ENCODE measurements around the gene NGDN.

Gene NGDN

DNA sequence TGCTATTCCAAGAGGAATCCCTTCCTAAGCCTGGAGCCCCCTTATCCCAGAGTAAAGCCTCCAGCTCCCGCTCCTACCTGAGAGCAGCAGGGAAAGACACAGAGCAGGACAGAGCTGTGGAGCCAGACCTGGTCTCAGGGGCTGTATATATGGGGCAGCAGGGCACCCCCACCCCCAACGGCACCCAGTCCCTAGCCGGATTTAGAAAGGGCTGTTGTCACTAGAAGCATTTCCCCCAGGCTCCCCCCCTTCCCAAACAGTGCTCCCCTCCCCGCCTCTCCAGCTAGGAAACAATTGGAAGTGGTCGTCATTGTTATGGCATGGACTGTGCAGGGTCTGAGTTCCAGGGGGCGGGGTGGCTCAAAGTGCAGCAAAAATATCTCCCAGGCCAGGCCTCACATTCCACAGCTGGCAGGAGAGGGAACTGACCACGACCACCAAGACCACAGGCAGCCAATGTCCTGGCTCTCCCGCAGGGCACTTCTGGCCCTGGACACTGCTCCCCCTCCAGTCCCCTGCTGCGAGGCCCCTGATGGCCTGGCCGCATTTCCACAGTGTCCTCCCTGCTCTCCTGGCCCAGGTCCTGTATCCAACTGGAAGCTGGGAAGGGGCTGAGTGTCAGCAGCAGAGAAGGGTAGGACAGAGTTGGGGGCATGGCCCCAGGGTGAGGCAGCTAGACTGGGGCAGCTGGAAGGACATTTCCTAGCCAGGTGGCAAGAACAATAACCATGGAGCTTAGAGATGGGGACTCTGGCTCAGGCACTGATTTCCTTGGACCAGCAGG is 33.8 kb upstream of the NGDN start, which contains the start of gene MYH7:
Gene MYH7 (minus strand): TSS at position 118 of the 784 bp plus-strand sequence. CDS start 1,928 bp downstream, outside the sequence.
- Mint-ChIP-seq H3K27me3 (peaks cover 56% of the 10 kb centered on the region), H3K4me3 (no peak within 1 kb of the TSS), H3K4me1 (no peaks in the 10 kb centered on the region), H3K9me3 (no peaks in the 10 kb centered on the region), H3K36me3 (no peaks in the 10 kb centered on the region), H3K27ac (no peak within 1 kb of the TSS)
- ATAC-seq = no peak

DNA sequence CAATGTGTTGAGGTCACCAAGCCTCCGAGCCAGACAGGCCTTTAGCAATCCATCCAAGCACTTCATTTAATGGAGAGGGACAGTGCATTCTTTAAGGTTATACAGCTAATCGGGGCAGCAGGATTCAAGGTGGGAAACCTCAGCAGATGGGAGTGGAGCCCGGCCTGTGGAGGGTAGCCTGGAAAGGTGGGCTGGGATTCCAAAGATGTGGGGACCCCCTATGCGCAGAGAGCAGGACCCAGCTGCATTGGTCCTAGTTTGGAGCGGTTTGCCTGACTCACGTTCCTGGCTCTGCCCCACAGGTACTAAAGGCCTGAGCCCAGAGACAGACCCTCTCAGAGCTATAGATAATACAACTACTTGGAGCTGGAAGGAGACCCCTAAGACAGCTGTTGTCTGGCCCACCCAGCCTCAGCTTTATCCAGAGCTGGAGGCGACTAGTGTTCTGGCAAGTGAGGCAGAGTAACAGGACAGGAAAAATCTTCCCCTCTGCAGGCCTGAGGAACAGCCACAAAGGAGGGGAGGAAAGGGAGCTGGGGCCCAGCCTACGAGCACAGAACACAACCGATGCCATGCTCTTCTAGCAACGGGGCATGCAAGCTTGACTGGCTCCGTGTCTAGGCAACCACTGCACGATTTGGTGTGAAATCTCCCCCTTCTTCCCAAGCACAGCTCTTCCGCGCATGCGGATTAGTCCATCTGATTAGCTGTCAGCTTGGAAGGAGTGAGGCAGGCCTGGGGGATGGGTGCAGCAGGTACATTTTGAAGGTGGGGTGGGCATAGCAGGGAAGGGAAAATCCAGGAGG is 33.0 kb upstream of the NGDN start:
- H3K36me3 Mint-ChIP-seq = no peaks in the 10 kb centered on the region
- H3K9me3 Mint-ChIP-seq = no peaks in the 10 kb centered on the region
- no peak overlapping the region for H3K4me3 Mint-ChIP-seq
- H3K27me3 Mint-ChIP-seq = peaks cover 57% of the 10 kb centered on the region
- no peak overlapping the region for H3K27ac Mint-ChIP-seq
- no peak for ATAC-seq
- H3K4me1 Mint-ChIP-seq = no peaks in the 10 kb centered on the region

DNA sequence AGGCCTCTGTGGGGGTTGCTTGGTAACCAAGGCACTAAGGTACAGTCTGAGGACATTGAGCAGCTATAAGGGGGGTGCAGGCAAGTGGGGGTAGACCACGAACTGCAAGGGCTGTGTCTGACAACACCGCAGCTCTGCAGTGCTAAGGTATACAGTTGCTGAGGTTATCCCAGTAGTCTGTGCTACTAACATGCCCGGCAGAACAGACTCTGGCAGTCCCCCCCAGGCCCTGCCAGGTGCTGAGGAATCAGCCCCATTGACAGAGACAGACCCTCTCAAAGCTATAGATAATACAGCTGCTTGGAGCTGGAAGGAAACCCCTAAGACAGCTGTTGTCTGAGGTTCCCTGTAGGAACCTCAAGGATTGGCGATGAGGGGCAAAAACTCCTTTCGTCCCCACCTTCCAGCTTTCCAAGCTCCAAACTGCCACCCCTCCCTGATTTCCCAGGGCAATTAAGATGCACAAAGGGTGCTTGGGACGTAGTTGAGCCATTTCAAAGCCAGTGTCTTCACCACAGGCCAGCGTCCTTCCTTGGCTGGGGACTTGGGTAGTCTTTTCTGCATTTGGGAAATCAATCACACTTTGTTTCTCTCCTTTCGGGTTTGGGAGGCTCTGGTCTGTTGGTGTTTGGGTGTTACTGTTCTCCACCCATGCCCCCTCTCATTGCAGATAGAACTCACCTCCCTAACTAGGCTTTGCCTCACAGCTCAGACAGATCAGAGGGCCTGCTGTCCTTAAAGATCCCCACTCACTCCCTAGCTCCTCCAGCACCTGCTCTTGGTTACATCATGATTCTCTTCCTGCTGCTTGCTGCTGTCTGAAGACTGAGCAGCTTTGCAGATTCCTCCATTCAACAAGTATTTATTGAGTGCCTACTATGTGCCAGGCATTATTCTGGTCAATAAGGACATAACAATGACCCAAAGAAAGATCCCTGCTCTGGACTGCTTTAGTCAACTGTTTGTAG is 32.1 kb upstream of the NGDN start:
- no peaks in the 10 kb centered on the region for H3K9me3 Mint-ChIP-seq
- ATAC-seq = no peak
- no peaks in the 10 kb centered on the region for H3K36me3 Mint-ChIP-seq
- no peaks in the 10 kb centered on the region for H3K4me1 Mint-ChIP-seq
- no peak overlapping the region for H3K27ac Mint-ChIP-seq
- no peak overlapping the region for H3K4me3 Mint-ChIP-seq
- peaks cover 54% of the 10 kb centered on the region for H3K27me3 Mint-ChIP-seq

DNA sequence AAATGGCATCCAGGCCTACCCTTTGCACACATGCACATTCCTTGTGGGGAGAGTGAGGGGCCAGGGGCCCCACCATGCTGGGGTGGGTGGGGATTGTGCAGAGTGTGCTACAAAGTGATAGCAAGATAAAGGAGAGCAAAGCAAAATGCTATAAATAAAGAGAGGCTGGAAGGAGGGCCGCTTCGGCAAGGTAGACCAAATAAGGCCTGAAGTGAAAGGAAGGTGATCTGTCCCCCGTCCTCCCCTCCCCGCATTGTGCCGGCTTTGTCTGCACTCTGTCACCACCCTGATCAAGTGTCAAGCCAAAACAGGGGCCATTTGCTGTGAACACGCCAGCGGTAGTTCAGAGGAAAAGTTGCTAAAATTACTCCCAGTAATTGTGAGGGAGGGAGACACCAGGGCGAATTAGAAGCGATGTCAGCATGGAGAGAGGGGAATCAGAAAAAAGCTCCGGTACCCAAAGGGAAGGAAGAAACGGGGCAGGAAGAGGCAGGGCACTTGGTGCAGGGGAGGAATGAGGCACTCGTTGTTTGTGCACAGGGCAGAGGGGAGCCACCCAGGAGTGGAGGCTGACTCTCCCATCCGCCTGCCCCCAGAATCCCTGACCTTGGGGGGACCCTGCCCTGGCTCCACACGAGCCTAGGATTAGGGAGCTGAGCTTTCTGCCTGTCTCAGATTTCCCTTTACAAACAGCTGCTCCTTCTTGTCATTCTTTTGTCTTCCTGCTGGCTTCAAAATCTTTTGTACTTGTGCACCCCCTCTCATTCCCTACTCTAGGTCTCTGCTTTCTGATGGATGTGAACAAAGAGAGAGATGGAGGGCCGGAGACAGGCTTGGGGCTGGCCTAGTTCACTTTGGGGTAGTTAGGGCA is 31.2 kb upstream of the NGDN start:
- no peaks in the 10 kb centered on the region for H3K4me1 Mint-ChIP-seq
- ATAC-seq = no peak
- H3K36me3 Mint-ChIP-seq = no peaks in the 10 kb centered on the region
- H3K9me3 Mint-ChIP-seq = no peaks in the 10 kb centered on the region
- H3K27me3 Mint-ChIP-seq = peaks cover 56% of the 10 kb centered on the region
- no peak overlapping the region for H3K27ac Mint-ChIP-seq
- H3K4me3 Mint-ChIP-seq = no peak overlapping the region

DNA sequence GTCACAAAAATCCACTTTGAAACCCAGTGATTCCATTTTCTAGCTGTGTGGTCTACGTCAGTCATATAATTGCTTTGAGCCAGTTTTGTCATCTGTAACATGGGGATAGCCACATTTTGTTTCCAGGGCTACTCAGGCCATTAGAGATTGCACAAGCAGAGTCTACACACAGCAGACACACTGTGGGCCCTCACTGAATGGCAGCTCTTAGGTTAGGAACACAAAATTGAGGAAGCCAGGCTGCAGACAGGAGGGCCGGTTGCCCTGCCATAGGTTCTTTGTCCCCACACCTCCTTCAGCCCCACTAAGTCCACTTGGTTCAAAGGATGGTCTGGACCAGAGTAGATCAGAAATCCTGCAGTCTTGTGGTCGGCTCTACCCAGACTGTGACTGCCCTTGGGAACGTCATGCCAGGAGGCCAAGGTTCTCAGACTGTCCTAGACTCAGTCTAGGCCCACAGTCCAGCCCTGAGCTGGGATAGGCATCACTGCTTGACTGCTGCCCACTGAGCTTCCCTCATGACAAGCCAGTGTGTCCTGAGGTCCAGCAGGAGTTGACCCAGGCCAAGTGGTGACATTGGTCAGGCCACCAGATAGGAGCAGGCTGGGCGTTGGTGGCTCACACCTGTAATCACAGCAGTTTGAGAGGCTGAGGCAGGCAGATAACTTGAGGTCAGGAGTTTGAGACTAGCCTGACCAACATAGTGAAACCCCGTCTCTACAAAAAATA is 30.2 kb upstream of the NGDN start:
- Mint-ChIP-seq H3K27me3 (peaks cover 46% of the 10 kb centered on the region), H3K9me3 (no peaks in the 10 kb centered on the region), H3K36me3 (no peaks in the 10 kb centered on the region), H3K4me3 (no peak overlapping the region), H3K27ac (no peak overlapping the region), H3K4me1 (no peaks in the 10 kb centered on the region)
- peak; percentile 4 for ATAC-seq

DNA sequence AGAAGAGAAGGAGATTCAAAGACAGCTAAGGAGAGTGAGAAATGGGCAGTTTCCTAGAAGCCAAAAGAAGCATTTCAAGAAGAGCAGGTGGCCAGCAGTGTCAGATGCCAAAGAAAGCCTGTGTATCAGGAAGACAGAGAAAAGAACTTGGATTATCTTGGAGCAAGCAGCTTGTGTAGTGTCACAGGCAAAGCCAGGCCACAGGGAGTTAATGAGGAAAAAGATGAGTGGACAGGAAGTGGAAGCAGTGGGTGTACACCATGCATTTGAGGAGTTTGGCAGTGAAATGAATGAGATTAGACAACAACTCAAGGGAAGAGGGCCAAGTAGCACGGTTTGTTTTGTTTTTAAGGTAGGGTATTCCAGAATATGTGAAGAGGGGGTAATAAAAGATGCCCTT is 28.4 kb upstream of the NGDN start:
- Mint-ChIP-seq H3K27ac (no peak overlapping the region), H3K4me3 (no peak overlapping the region), H3K9me3 (no peaks in the 10 kb centered on the region), H3K4me1 (no peaks in the 10 kb centered on the region), H3K27me3 (peaks cover 34% of the 10 kb centered on the region), H3K36me3 (no peaks in the 10 kb centered on the region)
- no peak for ATAC-seq

DNA sequence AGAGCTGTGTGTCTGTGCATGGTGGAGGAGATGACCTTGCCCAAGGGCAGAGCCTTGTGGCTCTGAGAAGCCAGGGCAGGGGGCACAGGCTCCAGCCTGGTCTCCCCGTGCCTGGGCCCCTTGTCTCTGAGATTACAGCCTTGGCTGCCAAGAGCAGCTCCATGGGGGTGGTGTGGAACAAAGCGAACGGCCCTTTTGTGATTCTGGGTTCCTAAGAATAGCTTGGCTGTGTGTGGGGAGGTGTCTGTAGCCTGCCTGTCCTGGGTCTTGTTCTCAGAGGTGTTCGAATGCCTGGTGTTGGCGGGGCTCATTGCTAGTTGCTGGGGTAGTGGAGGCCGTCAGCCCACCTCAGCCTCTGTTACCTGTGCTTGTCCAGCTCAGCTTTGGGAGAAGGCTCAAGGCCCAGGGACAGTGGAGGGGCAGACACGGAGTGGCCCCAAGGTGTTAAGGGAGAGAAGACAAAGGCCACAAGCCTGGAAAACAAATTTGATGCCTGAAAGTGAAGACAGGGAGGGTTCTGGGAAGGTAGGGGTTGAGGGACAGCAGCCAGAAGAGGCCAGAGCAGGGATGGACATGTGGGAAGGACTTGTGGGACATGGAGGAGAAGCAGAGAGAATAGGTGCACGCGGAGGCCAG is 26.7 kb upstream of the NGDN start:
- Mint-ChIP-seq H3K27me3 (peaks cover 34% of the 10 kb centered on the region), H3K36me3 (no peaks in the 10 kb centered on the region), H3K4me3 (no peak overlapping the region), H3K9me3 (no peaks in the 10 kb centered on the region), H3K4me1 (no peaks in the 10 kb centered on the region), H3K27ac (no peak overlapping the region)
- no peak for ATAC-seq

DNA sequence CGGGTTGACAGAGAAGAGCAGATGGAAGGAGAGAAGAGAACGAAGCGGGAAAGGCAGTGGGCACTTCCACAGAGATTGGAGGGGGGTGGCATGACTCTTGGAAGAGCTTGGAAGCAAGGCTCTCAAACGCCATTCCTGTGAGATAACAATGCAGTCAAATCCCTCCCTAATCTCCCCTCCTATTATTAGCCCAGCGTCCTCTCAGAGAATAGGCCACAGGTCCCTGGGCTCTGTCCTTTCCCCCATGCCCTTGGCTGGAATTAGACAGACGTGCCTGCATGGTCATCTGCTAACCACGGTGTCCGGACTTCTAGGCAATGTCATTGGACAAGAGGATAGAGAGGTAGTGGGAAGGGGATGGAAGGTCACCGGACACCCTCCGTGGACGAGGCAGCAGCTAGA is 26.1 kb upstream of the NGDN start:
- Mint-ChIP-seq H3K27ac (no peak overlapping the region), H3K9me3 (no peaks in the 10 kb centered on the region), H3K4me3 (no peak overlapping the region), H3K36me3 (no peaks in the 10 kb centered on the region), H3K27me3 (peaks cover 34% of the 10 kb centered on the region), H3K4me1 (no peaks in the 10 kb centered on the region)
- no peak for ATAC-seq

DNA sequence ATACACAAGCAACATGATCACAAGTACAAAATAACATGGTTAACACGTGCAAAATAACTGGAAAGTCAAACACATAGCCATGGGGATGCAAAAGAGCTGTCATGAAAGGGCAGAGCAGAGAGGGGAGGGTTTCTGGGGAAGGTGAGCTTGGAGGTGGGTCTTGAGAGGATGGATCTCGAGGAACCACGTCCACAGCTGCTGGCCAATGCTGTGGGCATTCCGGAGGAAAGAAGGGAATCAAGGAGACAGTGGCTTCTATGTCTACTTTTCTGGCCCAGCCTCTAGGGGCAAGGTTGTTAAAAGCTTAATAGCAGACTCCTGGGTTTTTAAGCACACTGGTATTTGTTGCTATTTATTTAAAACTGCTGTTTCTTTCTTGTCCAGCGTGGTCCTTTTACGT is 25.6 kb upstream of the NGDN start:
- Mint-ChIP-seq H3K4me3 (no peak overlapping the region), H3K27ac (no peak overlapping the region), H3K9me3 (no peaks in the 10 kb centered on the region), H3K36me3 (no peaks in the 10 kb centered on the region), H3K4me1 (no peaks in the 10 kb centered on the region), H3K27me3 (peaks cover 34% of the 10 kb centered on the region)
- ATAC-seq = no peak

DNA sequence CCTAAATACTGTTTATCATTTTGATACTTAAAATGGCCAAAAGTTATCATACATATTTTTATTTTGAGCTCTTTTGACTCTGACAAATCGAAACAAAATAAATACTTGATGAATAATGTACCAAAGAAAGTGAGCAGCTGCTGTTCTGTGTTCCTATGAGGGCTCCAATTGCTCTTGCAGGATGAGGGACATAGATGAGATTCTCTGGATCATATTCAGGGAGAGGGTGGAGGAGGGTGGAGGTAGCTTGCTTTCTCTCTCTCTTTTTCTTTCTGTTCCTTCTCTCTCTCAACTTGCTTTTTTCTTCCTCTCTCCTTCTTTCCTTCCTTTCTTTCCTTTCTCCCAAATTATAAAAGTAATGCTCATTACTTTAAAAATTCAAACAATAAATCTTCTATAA is 25.2 kb upstream of the NGDN start:
- Mint-ChIP-seq H3K9me3 (no peaks in the 10 kb centered on the region), H3K4me3 (no peak overlapping the region), H3K36me3 (no peaks in the 10 kb centered on the region), H3K27ac (no peak overlapping the region), H3K4me1 (no peaks in the 10 kb centered on the region), H3K27me3 (peaks cover 36% of the 10 kb centered on the region)
- no peak for ATAC-seq

DNA sequence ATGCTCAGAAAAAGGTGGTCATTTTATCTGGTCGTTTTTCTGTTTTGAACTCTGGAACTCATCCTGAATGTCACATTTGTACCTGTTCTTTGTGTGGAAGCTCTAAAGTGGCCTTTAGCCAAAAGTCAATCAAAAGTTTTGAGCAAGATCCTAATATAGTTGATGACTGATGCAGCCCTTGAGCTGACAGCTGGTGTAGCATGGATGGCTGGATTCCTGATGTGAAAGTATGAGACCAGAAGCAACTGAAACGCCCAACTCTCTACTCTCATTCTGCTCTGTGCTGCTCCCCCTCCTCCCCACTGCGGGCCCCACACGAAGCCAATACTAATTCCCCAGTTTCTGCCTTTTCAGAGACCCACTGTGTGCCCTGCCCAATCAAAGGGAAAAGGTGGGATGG is 23.7 kb upstream of the NGDN start:
- Mint-ChIP-seq H3K9me3 (no peaks in the 10 kb centered on the region), H3K27me3 (peaks cover 33% of the 10 kb centered on the region), H3K27ac (no peak overlapping the region), H3K36me3 (no peaks in the 10 kb centered on the region), H3K4me3 (no peak overlapping the region), H3K4me1 (no peaks in the 10 kb centered on the region)
- ATAC-seq = no peak

DNA sequence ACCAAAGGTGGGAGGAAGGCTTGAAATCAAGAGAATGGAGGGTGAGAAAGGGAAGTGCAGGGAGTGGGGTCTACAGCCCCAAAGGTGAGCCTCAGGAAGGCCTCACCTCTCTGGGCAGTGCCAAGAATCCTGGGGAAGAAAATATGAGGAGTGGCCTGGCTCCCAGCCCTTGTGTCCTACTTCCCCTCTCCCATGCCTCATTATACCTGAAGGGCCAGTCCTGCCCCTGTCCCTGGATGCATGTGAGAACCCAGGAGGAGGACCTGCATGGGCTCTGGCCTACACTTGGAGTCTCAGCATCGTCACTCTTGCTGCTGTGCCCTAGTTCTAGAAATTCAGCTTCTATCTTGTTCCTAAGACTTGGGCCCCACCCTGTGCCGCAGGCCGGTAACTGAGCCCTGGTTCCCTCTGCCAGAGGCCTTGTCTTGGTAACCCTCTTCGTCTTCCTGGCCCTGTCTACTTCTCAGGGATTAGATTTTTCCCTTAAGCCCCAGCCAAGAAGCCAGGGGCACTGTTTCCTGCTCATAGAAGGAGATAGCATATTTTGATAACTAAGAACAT is 23.1 kb upstream of the NGDN start:
- Mint-ChIP-seq H3K27me3 (peaks cover 33% of the 10 kb centered on the region), H3K4me1 (no peaks in the 10 kb centered on the region), H3K36me3 (no peaks in the 10 kb centered on the region), H3K4me3 (no peak overlapping the region), H3K27ac (no peak overlapping the region), H3K9me3 (no peaks in the 10 kb centered on the region)
- no peak for ATAC-seq
